CD8-positive, alpha-beta memory T cell (primary cell): ENCODE measurements around the gene IL6ST. TPM values are rescaled to one million over a fixed set of nuclear protein-coding genes. Genes with fewer than 3 reads are reported as not detected.
"Not testable (repeated sequence)": the region's sequence is repeated elsewhere in the genome, so short reads cannot be mapped to it uniquely, and the experiment has no call there.

Experiments used
- CTCF ChIA-PET: fragments of 350-600 bp; sonication (Branson Sonifier 250); formaldehyde crosslinking; loops from one replicate; lab custom pipeline; 2021; ENCODE audit warnings: antibody characterized with exemption; lab: Charles Lee
- POLR2A ChIA-PET: fragments of 350-600 bp; sonication (Branson Sonifier 250); formaldehyde crosslinking; loops from one replicate; lab custom pipeline; 2021; ENCODE audit warnings: antibody characterized with exemption; lab: Charles Lee
- DNase-seq, 5 donors: peaks; one replicate each; pipeline versions ENCODE4 v3.0.0 to v3.0.0-alpha.2; 2020 to 2022; ENCODE audit warnings: mixed read lengths in 1 of 5
- H3K27ac ChIP-seq: one replicate; pipeline ENCODE4 v1.7.0; 2013; ENCODE audit warnings: low read depth, mild to moderate bottlenecking, low read length, moderate library complexity
- H3K27me3 ChIP-seq: 2 replicates; pipeline ENCODE4 v1.7.0; 2013; ENCODE audit warnings: low read length, mild to moderate bottlenecking; ENCODE audit not compliant: insufficient read depth, poor library complexity, severe bottlenecking
- H3K36me3 ChIP-seq: 2 replicates; pipeline ENCODE4 v1.7.0; 2013; ENCODE audit warnings: mild to moderate bottlenecking, low read length, moderate library complexity; ENCODE audit not compliant: insufficient read depth
- H3K4me1 ChIP-seq: 2 replicates; pipeline ENCODE4 v1.7.0; 2013; ENCODE audit warnings: mild to moderate bottlenecking, low read length, moderate library complexity; ENCODE audit not compliant: insufficient read depth
- H3K4me3 ChIP-seq: 2 replicates; pipeline ENCODE4 v1.7.0; 2013; ENCODE audit warnings: mild to moderate bottlenecking, low read length
- H3K9me3 ChIP-seq: 2 replicates; pipeline ENCODE4 v1.7.0; 2013; ENCODE audit warnings: mild to moderate bottlenecking, low read length
- H3K27ac Mint-ChIP-seq, 8 donors: one replicate each; pipeline ENCODE4 v1.8.0; 2020 to 2021; ENCODE audit warnings: mixed read lengths in 8 of 8, mild to moderate bottlenecking in 6 of 8, inconsistent platforms in 3 of 8, moderate library complexity in 3 of 8
- H3K27me3 Mint-ChIP-seq, 2 donors: one replicate each; pipeline ENCODE4 v1.8.0; 2020 to 2021; ENCODE audit warnings: mixed read lengths in 2 of 2, mild to moderate bottlenecking in 1 of 2, moderate library complexity in 1 of 2
- H3K36me3 Mint-ChIP-seq, 3 donors: one replicate each; pipeline ENCODE4 v1.8.0; 2020 to 2021; ENCODE audit warnings: mixed read lengths in 3 of 3, inconsistent platforms in 1 of 3, mild to moderate bottlenecking in 1 of 3
- H3K4me1 Mint-ChIP-seq, 3 donors: one replicate each; pipeline ENCODE4 v1.8.0; 2020 to 2021; ENCODE audit warnings: mixed read lengths in 3 of 3, inconsistent platforms in 1 of 3, mild to moderate bottlenecking in 1 of 3
- H3K4me3 Mint-ChIP-seq, 7 donors: one replicate each; pipeline ENCODE4 v1.8.0; 2020 to 2021; ENCODE audit warnings: mixed read lengths in 7 of 7, mild to moderate bottlenecking in 6 of 7, moderate library complexity in 4 of 7, inconsistent platforms in 2 of 7
- H3K9me3 Mint-ChIP-seq, 5 donors: one replicate each; pipeline ENCODE4 v1.8.0; 2020 to 2022; ENCODE audit warnings: mixed read lengths in 5 of 5, mild to moderate bottlenecking in 3 of 5, moderate library complexity in 2 of 5, inconsistent platforms in 1 of 5
- polyA plus RNA-seq: library from polyadenylated mRNA; unstranded; fragments of 300-500 nt; fragmentation: Illumina TruSeq; gene quantifications from one replicate; pipeline ENCODE4 v1.2.3, GENCODE V29; 2021
- total RNA-seq, 2 experiments: library from RNA; stranded (reverse); gene quantifications; one replicate each; pipeline ENCODE4 v1.2.3, GENCODE V29; 2021

IL6ST gene
- total and polyA plus RNA-seq, 3 experiments from 2014 or later = 18.1 to 60.0 (median 52.2) TPM

- H3K4me1 ChIP-seq = peaks cover 6% of the 10 kb centered on the region
- H3K9me3 ChIP-seq = no peaks in the 10 kb centered on the region
- peaks cover 0 to 6% (median 0%) of the 10 kb centered on the region in 5 donors for H3K9me3 Mint-ChIP-seq
- no peak overlapping the region for H3K4me3 Mint-ChIP-seq
- no peak overlapping the region for H3K27ac ChIP-seq
- POLR2A ChIA-PET = no interaction called here
- no peaks in the 10 kb centered on the region for H3K36me3 ChIP-seq
- no peaks in the 10 kb centered on the region for H3K27me3 ChIP-seq
- H3K27ac Mint-ChIP-seq = no peak overlapping the region
- CTCF ChIA-PET = interaction anchor here (1.2 to 1.4 kb wide), 2 partner anchors 17 to 67 kb away, joined by 3 to 4 read pairs; no protein-coding TSS in a partner anchor
- H3K36me3 Mint-ChIP-seq = peaks cover 0 to 2% (median 0%) of the 10 kb centered on the region in 3 donors
- no peak for DNase-seq
- H3K4me3 ChIP-seq = no peak overlapping the region
- peaks cover 6 to 12% (median 9%) of the 10 kb centered on the region in 3 donors for H3K4me1 Mint-ChIP-seq
- peaks cover 0 to 3% of the 10 kb centered on the region in 2 donors for H3K27me3 Mint-ChIP-seq
These were observed 8.4 kb upstream of the IL6ST start for GRCh38 chr5:56003179-56003578.

DNA sequence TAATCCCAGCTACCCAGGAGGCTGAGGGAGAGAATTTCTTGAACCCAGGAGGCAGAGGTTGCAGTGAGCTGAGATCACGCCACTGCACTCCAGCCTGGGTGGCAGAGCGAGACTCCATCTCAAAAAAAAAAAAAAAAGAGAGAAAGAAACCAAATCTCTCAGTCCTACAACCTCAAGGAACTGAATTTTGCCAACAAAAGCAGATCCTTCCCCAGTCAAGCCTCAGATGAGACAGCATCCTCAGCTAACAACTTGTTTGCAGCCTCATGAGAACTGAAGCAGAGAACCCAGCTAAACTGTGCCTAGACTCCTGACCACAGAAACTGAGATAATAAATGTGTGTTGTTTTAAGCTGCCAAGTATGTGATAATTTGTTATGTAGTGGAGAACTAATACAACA is 7.5 kb upstream of the IL6ST start:
- Mint-ChIP-seq H3K9me3 (peaks cover 0 to 6% (median 0%) of the 10 kb centered on the region in 5 donors), H3K27ac (no peak overlapping the region), H3K4me1 (peaks cover 6 to 12% (median 9%) of the 10 kb centered on the region in 3 donors), H3K4me3 (no peak overlapping the region), H3K27me3 (peaks cover 0 to 3% of the 10 kb centered on the region in 2 donors), H3K36me3 (peaks cover 0 to 2% (median 0%) of the 10 kb centered on the region in 3 donors)
- no peak for DNase-seq
- H3K27me3 ChIP-seq = no peaks in the 10 kb centered on the region
- H3K9me3 ChIP-seq = no peaks in the 10 kb centered on the region
- H3K4me1 ChIP-seq = peaks cover 6% of the 10 kb centered on the region
- no peak overlapping the region for H3K4me3 ChIP-seq
- H3K27ac ChIP-seq = no peak overlapping the region
- POLR2A ChIA-PET = interaction anchor here (0.5 kb wide), 1 partner anchor 293 kb away, joined by 7 read pairs; no protein-coding TSS in a partner anchor
- CTCF ChIA-PET = interaction anchor here (1.2 to 1.4 kb wide), 2 partner anchors 16 to 66 kb away, joined by 3 to 4 read pairs; no protein-coding TSS in a partner anchor
- no peaks in the 10 kb centered on the region for H3K36me3 ChIP-seq

DNA sequence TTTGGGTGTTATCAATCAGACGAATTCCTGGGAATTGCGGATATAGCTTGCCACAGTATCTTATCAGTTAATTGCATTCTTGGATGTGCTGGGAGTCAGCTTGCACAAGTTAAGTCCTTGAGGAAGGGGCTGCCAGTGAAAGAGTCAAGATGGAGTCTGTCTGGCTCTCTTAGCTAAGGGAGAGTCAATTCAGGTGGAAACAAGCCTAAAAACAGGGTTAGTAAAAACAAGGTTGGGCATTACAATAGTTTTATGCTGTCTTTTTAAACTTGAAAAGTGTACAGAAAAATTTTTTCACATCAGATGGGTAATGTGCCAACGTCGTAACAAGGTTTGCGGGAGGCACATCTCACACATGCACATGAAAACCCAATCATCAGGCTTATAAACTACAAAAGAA is 5.5 kb upstream of the IL6ST start:
- H3K36me3 ChIP-seq, POLR2A ChIA-PET, H3K4me3 Mint-ChIP-seq, H3K9me3 Mint-ChIP-seq, H3K4me3 ChIP-seq, H3K9me3 ChIP-seq, H3K27ac Mint-ChIP-seq, H3K4me1 ChIP-seq, H3K27ac ChIP-seq, H3K36me3 Mint-ChIP-seq, H3K27me3 ChIP-seq, H3K27me3 Mint-ChIP-seq, DNase-seq: not testable (repeated sequence)
- CTCF ChIA-PET = interaction anchor here (1.3 kb wide), 1 partner anchor 13 kb away, joined by 5 read pairs; no protein-coding TSS in a partner anchor
- H3K4me1 Mint-ChIP-seq = peaks cover 8 to 19% (median 13%) of the 10 kb centered on the region in 3 donors

DNA sequence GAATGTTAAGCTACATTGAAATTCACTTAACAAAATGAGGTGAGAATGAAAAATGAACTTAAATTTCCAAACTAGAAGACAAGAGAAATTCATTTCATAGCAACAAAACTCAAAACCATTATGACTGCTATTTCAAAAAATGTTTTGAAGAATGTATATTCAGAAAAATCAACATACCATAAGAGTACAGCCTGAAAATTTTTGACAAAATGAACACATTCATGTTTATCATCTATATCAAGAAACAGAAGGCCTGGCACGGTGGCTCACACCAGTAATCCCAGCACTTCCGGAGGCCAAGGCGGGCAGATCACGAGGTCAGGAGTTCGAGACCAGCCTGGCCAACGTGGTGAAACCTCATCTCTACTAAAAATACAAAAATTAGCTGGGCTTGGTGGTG is 4.2 kb upstream of the IL6ST start:
- H3K36me3 Mint-ChIP-seq = peaks cover 0 to 8% (median 2%) of the 10 kb centered on the region in 3 donors
- no peaks in the 10 kb centered on the region for H3K27me3 Mint-ChIP-seq
- POLR2A ChIA-PET = no interaction called here
- no peak for DNase-seq
- Histone ChIP-seq H3K4me3 (no peak overlapping the region), H3K4me1 (peaks cover 9% of the 10 kb centered on the region), H3K27ac (no peak overlapping the region), H3K9me3 (no peaks in the 10 kb centered on the region), H3K36me3 (no peaks in the 10 kb centered on the region), H3K27me3 (no peaks in the 10 kb centered on the region)
- H3K9me3 Mint-ChIP-seq = peaks cover 0 to 6% (median 0%) of the 10 kb centered on the region in 5 donors
- CTCF ChIA-PET = interaction anchor here (1.3 kb wide), 1 partner anchor 12 kb away, joined by 5 read pairs; no protein-coding TSS in a partner anchor
- no peak overlapping the region for H3K27ac Mint-ChIP-seq
- no peak overlapping the region for H3K4me3 Mint-ChIP-seq
- H3K4me1 Mint-ChIP-seq = peaks cover 8 to 21% (median 16%) of the 10 kb centered on the region in 3 donors

GRCh38 chr5:55997742-55998351 is 3.1 kb upstream of the IL6ST start:
- peaks cover 0 to 8% (median 2%) of the 10 kb centered on the region in 3 donors for H3K36me3 Mint-ChIP-seq
- peaks cover 12% of the 10 kb centered on the region for H3K4me1 ChIP-seq
- H3K27ac ChIP-seq = no peak overlapping the region
- H3K27me3 ChIP-seq = no peaks in the 10 kb centered on the region
- ChIA-PET CTCF (no interaction called here), POLR2A (no interaction called here)
- peak overlapping the region in 2 of 8 donors; percentile 10 to 46 for H3K27ac Mint-ChIP-seq
- H3K36me3 ChIP-seq = no peaks in the 10 kb centered on the region
- H3K9me3 Mint-ChIP-seq = peaks cover 0 to 5% (median 0%) of the 10 kb centered on the region in 5 donors
- peaks cover 15 to 32% (median 27%) of the 10 kb centered on the region in 3 donors for H3K4me1 Mint-ChIP-seq
- no peaks in the 10 kb centered on the region for H3K9me3 ChIP-seq
- peak overlapping the region in 2 of 7 donors; percentile 1 to 74 for H3K4me3 Mint-ChIP-seq
- no peak for DNase-seq
- H3K27me3 Mint-ChIP-seq = no peaks in the 10 kb centered on the region
- H3K4me3 ChIP-seq = no peak overlapping the region

GRCh38 chr5:55994998-55995914 is 493 bp upstream of the IL6ST start:
- peak overlapping the region; percentile 94 for H3K27ac ChIP-seq
- no peaks in the 10 kb centered on the region for H3K36me3 ChIP-seq
- Mint-ChIP-seq H3K27ac (peak overlapping the region; percentile 91 to 99 (median 98)), H3K9me3 (no peaks in the 10 kb centered on the region), H3K4me1 (peaks cover 37 to 58% (median 53%) of the 10 kb centered on the region in 3 donors), H3K4me3 (peak overlapping the region; percentile 90 to 99 (median 96)), H3K36me3 (peaks cover 0 to 8% (median 4%) of the 10 kb centered on the region in 3 donors), H3K27me3 (no peaks in the 10 kb centered on the region)
- H3K4me3 ChIP-seq = peak overlapping the region; percentile 93
- DNase-seq = peak; percentile 93 to 96 (median 95)
- ChIA-PET POLR2A (interaction anchor here (1.0 to 1.3 kb wide), 6 partner anchors 13 to 1178 kb away, joined by 3 to 10 read pairs (median 3); partner anchors contain the start of gene GPBP1), CTCF (interaction anchor here (0.9 kb wide), 1 partner anchor 9 kb away, joined by 3 read pairs; no protein-coding TSS in a partner anchor)
- H3K27me3 ChIP-seq = no peaks in the 10 kb centered on the region
- H3K4me1 ChIP-seq = peaks cover 15% of the 10 kb centered on the region
- H3K9me3 ChIP-seq = no peaks in the 10 kb centered on the region

GRCh38 chr5:55993731-55994494 is 850 bp downstream of the IL6ST start:
- H3K9me3 Mint-ChIP-seq = no peaks in the 10 kb centered on the region
- peaks cover 48 to 71% (median 66%) of the 10 kb centered on the region in 3 donors for H3K4me1 Mint-ChIP-seq
- peak overlapping the region; percentile 90 to 99 (median 96) for H3K4me3 Mint-ChIP-seq
- ChIA-PET CTCF (interaction anchor here (0.9 to 1.4 kb wide), 2 partner anchors 7 to 11 kb away, joined by 3 to 4 read pairs; no protein-coding TSS in a partner anchor), POLR2A (interaction anchor here (0.6 to 1.3 kb wide), 6 partner anchors 11 to 1180 kb away, joined by 3 to 10 read pairs (median 4); partner anchors contain the start of gene GPBP1)
- H3K27ac Mint-ChIP-seq = peak overlapping the region; percentile 86 to 98 (median 97)
- Histone ChIP-seq H3K27ac (peak overlapping the region; percentile 94), H3K27me3 (no peaks in the 10 kb centered on the region), H3K4me1 (peaks cover 20% of the 10 kb centered on the region), H3K36me3 (no peaks in the 10 kb centered on the region), H3K4me3 (peak overlapping the region; percentile 93), H3K9me3 (no peaks in the 10 kb centered on the region)
- H3K27me3 Mint-ChIP-seq = no peaks in the 10 kb centered on the region
- DNase-seq = peak in 2 of 5 donors; percentile 52 to 68
- H3K36me3 Mint-ChIP-seq = peaks cover 0 to 8% (median 4%) of the 10 kb centered on the region in 3 donors
